Activated B cell treated with CpG ODN at 0.5 μM for 24 hours (primary cell): ENCODE results near the gene ELANE. TPM values are rescaled to one million over a fixed set of nuclear protein-coding genes. Genes with fewer than 3 reads are reported as not detected.

Experiments used
- ATAC-seq: fragments of 200-7000 bp; cut with Tn5 transposase; one replicate; pipeline ENCODE4 v1.10.0; 2021; ENCODE audit warnings: low read depth, mild to moderate bottlenecking, moderate library complexity
- CTCF ChIA-PET: fragments of 350-600 bp; sonication (Branson Sonifier 250); formaldehyde crosslinking; loops from one replicate; lab custom pipeline; 2021; ENCODE audit warnings: antibody characterized with exemption; lab: Charles Lee
- POLR2A ChIA-PET: fragments of 350-600 bp; sonication (Branson Sonifier 250); formaldehyde crosslinking; loops from one replicate; lab custom pipeline; 2021; ENCODE audit warnings: antibody characterized with exemption; lab: Charles Lee
- DNase-seq: peaks from one replicate; pipeline ENCODE4 v3.0.0; 2022
- H3K27ac Mint-ChIP-seq: one replicate; pipeline ENCODE4 v1.8.0; 2020; ENCODE audit warnings: mixed read lengths
- H3K27me3 Mint-ChIP-seq: one replicate; pipeline ENCODE4 v1.8.0; 2021; ENCODE audit warnings: mixed read lengths
- H3K36me3 Mint-ChIP-seq: one replicate; pipeline ENCODE4 v1.8.0; 2021; ENCODE audit warnings: low read depth, mixed read lengths
- H3K4me1 Mint-ChIP-seq: one replicate; pipeline ENCODE4 v1.8.0; 2021; ENCODE audit warnings: mixed read lengths
- H3K4me3 Mint-ChIP-seq: one replicate; pipeline ENCODE4 v1.8.0; 2020; ENCODE audit warnings: mild to moderate bottlenecking, mixed read lengths
- H3K9me3 Mint-ChIP-seq: one replicate; pipeline ENCODE4 v1.8.0; 2020; ENCODE audit warnings: mixed read lengths
- intact Hi-C: fragments of 100-400 bp; cut with micrococcal nuclease; formaldehyde crosslinking; loops from one replicate; pipeline ENCODE4 v1.15.1; 2024
- total RNA-seq: library from RNA; stranded (reverse); gene quantifications from 2 replicates; pipeline ENCODE4 v1.2.3, GENCODE V29; 2022
- TF ChIP-seq, protein P1 (sequence below): fragments of 200-600 bp; IDR thresholded peaks from one replicate; pipeline ENCODE4 v1.8.0; 2022; ENCODE audit warnings: antibody characterized with exemption, mild to moderate bottlenecking

Gene ELANE
- total RNA-seq, 1 donor from 2014 or later: not detected

GRCh38 chr19:892894-893689, 41.0 kb downstream of the ELANE start, which contains the start of the genes MED16 and RNU6-9:
TSS of gene MED16 (minus strand) at chr19:893187. CDS start at chr19:891131, 2,056 bp downstream.
TSS of gene RNU6-9 (plus strand) at chr19:893484.
- Mint-ChIP-seq H3K9me3 (no peaks in the 10 kb centered on the region), H3K4me3 (peak within 1 kb of the TSS; percentile 91), H3K27ac (peak within 1 kb of the TSS; percentile 99), H3K4me1 (peaks cover 21% of the 10 kb centered on the region), H3K27me3 (no peaks in the 10 kb centered on the region), H3K36me3 (peaks cover 41% of the 10 kb centered on the region)
- POLR2A ChIA-PET: interaction anchor here (0.7 to 7.8 kb wide), 16 partner anchors 14 to 382 kb away, joined by 3 to 213 read pairs (median 6); partner anchors contain the start of genes CIRBP, FAM174C, PTBP1 and R3HDM4
- CTCF ChIA-PET: interaction anchor here (0.9 to 1.2 kb wide), 3 partner anchors 14 to 29 kb away, joined by 5 to 6 read pairs (median 5); no protein-coding TSS in a partner anchor
- peak; percentile 93 for ATAC-seq
- peak; percentile 87 for DNase-seq
- TF ChIP-seq, protein P1, sequence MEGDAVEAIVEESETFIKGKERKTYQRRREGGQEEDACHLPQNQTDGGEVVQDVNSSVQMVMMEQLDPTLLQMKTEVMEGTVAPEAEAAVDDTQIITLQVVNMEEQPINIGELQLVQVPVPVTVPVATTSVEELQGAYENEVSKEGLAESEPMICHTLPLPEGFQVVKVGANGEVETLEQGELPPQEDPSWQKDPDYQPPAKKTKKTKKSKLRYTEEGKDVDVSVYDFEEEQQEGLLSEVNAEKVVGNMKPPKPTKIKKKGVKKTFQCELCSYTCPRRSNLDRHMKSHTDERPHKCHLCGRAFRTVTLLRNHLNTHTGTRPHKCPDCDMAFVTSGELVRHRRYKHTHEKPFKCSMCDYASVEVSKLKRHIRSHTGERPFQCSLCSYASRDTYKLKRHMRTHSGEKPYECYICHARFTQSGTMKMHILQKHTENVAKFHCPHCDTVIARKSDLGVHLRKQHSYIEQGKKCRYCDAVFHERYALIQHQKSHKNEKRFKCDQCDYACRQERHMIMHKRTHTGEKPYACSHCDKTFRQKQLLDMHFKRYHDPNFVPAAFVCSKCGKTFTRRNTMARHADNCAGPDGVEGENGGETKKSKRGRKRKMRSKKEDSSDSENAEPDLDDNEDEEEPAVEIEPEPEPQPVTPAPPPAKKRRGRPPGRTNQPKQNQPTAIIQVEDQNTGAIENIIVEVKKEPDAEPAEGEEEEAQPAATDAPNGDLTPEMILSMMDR: no peak
- intact Hi-C loops: loop anchor here (1.0 to 2.0 kb wide), 5 partner anchors 16 to 96 kb away; partner anchors contain the start of genes KISS1R and PTBP1

DNA sequence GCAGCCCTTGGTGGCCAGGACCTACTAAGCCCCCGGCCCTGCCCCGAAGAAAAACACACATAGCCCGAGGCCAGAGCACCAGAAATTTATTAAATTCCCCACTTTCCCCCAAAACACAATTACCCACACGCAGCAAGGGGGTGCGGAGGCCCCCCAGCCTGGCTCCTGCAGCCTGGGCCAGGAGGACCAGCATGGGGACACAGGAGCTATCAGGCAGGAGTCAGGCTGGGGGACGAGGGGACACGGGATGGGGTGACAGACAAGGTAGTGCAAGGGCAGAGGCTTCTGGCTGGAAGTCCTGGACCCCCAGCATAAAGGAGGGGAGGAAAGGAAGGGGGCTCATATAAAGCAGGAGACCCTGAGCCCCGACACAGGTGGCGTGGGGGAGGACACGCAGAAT, 44.3 kb downstream of the ELANE start:
- Mint-ChIP-seq H3K27ac (no peak overlapping the region), H3K4me3 (no peak overlapping the region), H3K9me3 (no peaks in the 10 kb centered on the region), H3K36me3 (peaks cover 42% of the 10 kb centered on the region), H3K4me1 (peaks cover 27% of the 10 kb centered on the region), H3K27me3 (no peaks in the 10 kb centered on the region)
- intact Hi-C loops: no loop called here
- ChIA-PET POLR2A (interaction anchor here (7.8 kb wide), 1 partner anchor 10 kb away, joined by 213 read pairs; no protein-coding TSS in a partner anchor), CTCF (no interaction called here)
- ATAC-seq: no peak
- TF ChIP-seq, protein P1: no peak
- DNase-seq: no peak

DNA sequence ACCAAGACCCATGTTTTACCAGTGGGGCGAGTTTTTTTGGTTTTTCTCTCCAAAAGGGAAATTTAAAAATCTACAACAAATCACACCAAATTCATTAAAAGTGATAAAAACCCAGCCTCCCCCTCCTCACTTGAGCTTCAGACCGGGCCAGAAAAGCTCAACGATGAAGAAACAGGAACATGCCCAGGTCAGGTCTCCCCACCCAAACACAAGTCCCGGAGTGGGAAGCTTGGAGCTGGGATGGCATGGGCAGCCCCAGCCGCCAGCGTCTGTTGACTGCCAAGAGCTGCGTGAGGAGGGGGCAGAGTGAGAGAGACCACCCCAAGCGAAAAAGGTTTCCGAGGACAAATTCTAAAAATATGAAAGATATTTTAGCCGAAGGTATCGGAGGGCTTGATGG, 44.9 kb downstream of the ELANE start:
- Mint-ChIP-seq H3K27me3 (no peaks in the 10 kb centered on the region), H3K4me3 (no peak overlapping the region), H3K4me1 (peaks cover 27% of the 10 kb centered on the region), H3K27ac (no peak overlapping the region), H3K36me3 (peaks cover 46% of the 10 kb centered on the region), H3K9me3 (no peaks in the 10 kb centered on the region)
- ATAC-seq (no peak), DNase-seq (no peak)
- intact Hi-C loops: no loop called here
- TF ChIP-seq, protein P1: no peak
- CTCF ChIA-PET: no interaction called here
- POLR2A ChIA-PET: interaction anchor here (7.8 kb wide), 1 partner anchor 10 kb away, joined by 213 read pairs; no protein-coding TSS in a partner anchor

DNA sequence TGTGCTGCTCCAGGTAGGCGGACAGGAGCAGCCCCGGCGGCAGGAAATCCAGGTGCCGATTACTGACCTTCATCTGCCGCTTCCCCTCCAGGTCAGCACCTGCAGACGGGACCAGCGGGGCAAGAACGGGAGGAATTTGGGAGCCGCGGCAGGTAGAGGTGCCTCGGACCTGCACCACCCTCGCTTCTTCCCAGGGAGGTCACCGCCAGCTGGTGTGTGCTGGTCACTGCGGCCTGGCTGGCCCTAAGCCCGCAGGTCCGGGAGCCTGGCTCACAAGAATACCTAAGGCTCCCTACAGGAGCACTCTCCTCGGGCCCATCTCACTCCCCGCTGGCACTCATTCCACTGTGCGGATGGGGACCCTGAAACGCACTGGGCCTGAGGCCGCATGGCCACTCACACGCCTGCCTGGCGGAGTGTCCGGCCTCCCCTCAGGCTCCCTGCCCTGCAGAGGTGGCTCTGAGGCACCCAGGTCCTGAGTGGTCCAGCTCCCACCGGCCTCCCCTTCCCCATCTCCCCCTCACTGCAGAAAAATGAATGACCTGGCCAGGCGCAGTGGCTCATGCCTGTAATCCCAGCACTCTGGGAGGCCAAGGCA, 45.4 kb downstream of the ELANE start:
- POLR2A ChIA-PET: interaction anchor here (7.8 kb wide), 1 partner anchor 9 kb away, joined by 213 read pairs; no protein-coding TSS in a partner anchor
- H3K4me1 Mint-ChIP-seq: peaks cover 25% of the 10 kb centered on the region
- H3K4me3 Mint-ChIP-seq: no peak overlapping the region
- peaks cover 47% of the 10 kb centered on the region for H3K36me3 Mint-ChIP-seq
- no peak for DNase-seq
- intact Hi-C loops: no loop called here
- H3K9me3 Mint-ChIP-seq: no peaks in the 10 kb centered on the region
- no peak for ATAC-seq
- CTCF ChIA-PET: no interaction called here
- TF ChIP-seq, protein P1: no peak
- no peaks in the 10 kb centered on the region for H3K27me3 Mint-ChIP-seq
- H3K27ac Mint-ChIP-seq: no peak overlapping the region
